H9 (cell line): Measurements from ENCODE around the gene ATF7IP2. TPM values are rescaled to one million over a fixed set of nuclear protein-coding genes. Genes with fewer than 3 reads are reported as not detected.

Experiments
- DNase-seq: peaks from one replicate; pipeline ENCODE4 v3.0.0-alpha.2; 2017
- H2AFZ ChIP-seq: one replicate; pipeline ENCODE4 v1.6.1; 2013; ENCODE audit warnings: mild to moderate bottlenecking, low read length, control low read depth, moderate library complexity
- H2AK5ac ChIP-seq: 2 replicates; pipeline ENCODE4 v1.6.1; 2013; ENCODE audit warnings: low read length, control low read depth, mixed read lengths; ENCODE audit not compliant: insufficient read length
- H2BK120ac ChIP-seq: one replicate; pipeline ENCODE4 v1.6.1; 2013; ENCODE audit warnings: low read depth, mild to moderate bottlenecking, low read length, control low read depth, inconsistent platforms; ENCODE audit not compliant: poor library complexity, severe bottlenecking
- H2BK12ac ChIP-seq: 2 replicates; pipeline ENCODE4 v1.6.1; 2013; ENCODE audit warnings: low read length, control low read depth, mixed read lengths, low read depth; ENCODE audit not compliant: insufficient read length
- H2BK15ac ChIP-seq: 2 replicates; pipeline ENCODE4 v1.6.1; 2013; ENCODE audit warnings: low read depth, low read length, control low read depth
- H2BK20ac ChIP-seq: one replicate; pipeline ENCODE4 v1.6.1; 2013; ENCODE audit warnings: low read depth, mild to moderate bottlenecking, low read length, control low read depth, inconsistent platforms; ENCODE audit not compliant: poor library complexity, severe bottlenecking
- H2BK5ac ChIP-seq: 2 replicates; pipeline ENCODE4 v1.6.1; 2013; ENCODE audit warnings: low read length, control low read depth, mixed read lengths; ENCODE audit not compliant: insufficient read length
- H3K14ac ChIP-seq: 2 replicates; pipeline ENCODE4 v1.6.1; 2013; ENCODE audit warnings: low read length, control low read depth; ENCODE audit not compliant: insufficient read depth
- H3K18ac ChIP-seq: 2 replicates; pipeline ENCODE4 v1.6.1; 2013; ENCODE audit warnings: low read depth, mild to moderate bottlenecking, mixed read lengths, low read length, control low read depth; ENCODE audit not compliant: insufficient read length
- H3K23ac ChIP-seq: 2 replicates; pipeline ENCODE4 v1.6.1; 2013; ENCODE audit warnings: low read length, control low read depth, mixed read lengths, low read depth; ENCODE audit not compliant: insufficient read length
- H3K23me2 ChIP-seq: 2 replicates; pipeline ENCODE4 v1.6.1; 2013; ENCODE audit warnings: low read depth, mild to moderate bottlenecking, mixed read lengths, low read length, control low read depth; ENCODE audit not compliant: insufficient read length, poor library complexity, severe bottlenecking
- H3K27ac ChIP-seq: 2 replicates; pipeline ENCODE4 v1.5.1; 2013; ENCODE audit warnings: low read length, control low read depth, mixed read lengths, low read depth; ENCODE audit not compliant: insufficient read length
- H3K27me3 ChIP-seq: 2 replicates; pipeline ENCODE4 v1.6.1; 2013; ENCODE audit warnings: low read length, control low read depth, inconsistent platforms; ENCODE audit not compliant: insufficient read depth
- H3K4ac ChIP-seq: 2 replicates; pipeline ENCODE4 v1.6.1; 2013; ENCODE audit warnings: low read depth, mild to moderate bottlenecking, control low read depth, inconsistent platforms, low read length, moderate library complexity
- H3K4me1 ChIP-seq: 2 replicates; pipeline ENCODE4 v1.6.1; 2013; ENCODE audit warnings: low read length, control low read depth, inconsistent platforms; ENCODE audit not compliant: insufficient read depth
- H3K4me2 ChIP-seq: 2 replicates; pipeline ENCODE4 v1.6.1; 2013; ENCODE audit warnings: low read length, control low read depth, mixed read lengths; ENCODE audit not compliant: insufficient read length, insufficient read depth
- H3K56ac ChIP-seq: 2 replicates; pipeline ENCODE4 v1.6.1; 2013; ENCODE audit warnings: low read depth, mild to moderate bottlenecking, mixed read lengths, low read length, control low read depth; ENCODE audit not compliant: insufficient read length
- H3K79me1 ChIP-seq: 2 replicates; pipeline ENCODE4 v1.6.1; 2013; ENCODE audit warnings: low read depth, mild to moderate bottlenecking, moderate library complexity, low read length, control low read depth, inconsistent platforms; ENCODE audit not compliant: insufficient read depth, poor library complexity, severe bottlenecking
- H3K79me2 ChIP-seq: 2 replicates; pipeline ENCODE4 v1.6.1; 2013; ENCODE audit warnings: low read length, control low read depth, inconsistent platforms; ENCODE audit not compliant: insufficient read depth
- H3K9ac ChIP-seq: 2 replicates; pipeline ENCODE4 v1.6.1; 2013; ENCODE audit warnings: low read length, control low read depth, mixed read lengths; ENCODE audit not compliant: insufficient read length; ENCODE audit errors: extremely low read depth
- H3K9me3 ChIP-seq: one replicate; pipeline ENCODE4 v1.6.1; 2013; ENCODE audit warnings: low read depth, low read length, inconsistent platforms; ENCODE audit not compliant: control insufficient read depth
- H3T11ph ChIP-seq: one replicate; pipeline ENCODE4 v1.6.1; 2013; ENCODE audit warnings: mild to moderate bottlenecking, low read length, control low read depth, inconsistent platforms
- H4K20me1 ChIP-seq: one replicate; pipeline ENCODE4 v1.6.1; 2013; ENCODE audit not compliant: control insufficient read depth, insufficient read length, insufficient read depth
- H4K5ac ChIP-seq: 2 replicates; pipeline ENCODE4 v1.6.1; 2013; ENCODE audit warnings: low read depth, mild to moderate bottlenecking, mixed read lengths, low read length, control low read depth; ENCODE audit not compliant: insufficient read length
- H4K8ac ChIP-seq: replicated peaks from 2 replicates; pipeline ENCODE4 v1.6.1; 2013; ENCODE audit warnings: low read length, control low read depth, mixed read lengths, low read depth; ENCODE audit not compliant: insufficient read length
- H4K91ac ChIP-seq: 2 replicates; pipeline ENCODE4 v1.6.1; 2013; ENCODE audit warnings: low read depth, mild to moderate bottlenecking, moderate library complexity, mixed read lengths, low read length, control low read depth; ENCODE audit not compliant: insufficient read length
- H3K27ac Mint-ChIP-seq, 3 experiments: 2 replicates in 2 of 3; 3 replicates in 1 of 3; pipeline ENCODE4 v1.8.0; 2020 to 2021; ENCODE audit warnings: mixed read lengths in 3 of 3, mild to moderate bottlenecking in 1 of 3, moderate library complexity in 1 of 3
- H3K27me3 Mint-ChIP-seq: 2 replicates; pipeline ENCODE4 v1.8.0; 2021; ENCODE audit warnings: low read depth, mild to moderate bottlenecking, moderate library complexity, mixed read lengths
- H3K36me3 Mint-ChIP-seq, 3 experiments: 2 replicates in 2 of 3; 3 replicates in 1 of 3; pipeline ENCODE4 v1.8.0; 2020 to 2021; ENCODE audit warnings: low read depth in 3 of 3, mixed read lengths in 3 of 3; ENCODE audit not compliant: insufficient read depth in 1 of 3
- H3K4me1 Mint-ChIP-seq, 2 experiments: 2 replicates each; pipeline ENCODE4 v1.8.0; 2020; ENCODE audit warnings: mixed read lengths in 2 of 2
- H3K4me3 Mint-ChIP-seq, 2 experiments: 2 replicates in 1 of 2; 3 replicates in 1 of 2; pipeline ENCODE4 v1.8.0; 2020 to 2021; ENCODE audit warnings: mild to moderate bottlenecking in 2 of 2, mixed read lengths in 2 of 2, moderate library complexity in 1 of 2
- H3K9me3 Mint-ChIP-seq, 2 experiments: 2 replicates in 1 of 2; 3 replicates in 1 of 2; pipeline ENCODE4 v1.8.0; 2020; ENCODE audit warnings: mild to moderate bottlenecking in 2 of 2, mixed read lengths in 2 of 2, moderate library complexity in 1 of 2
- CTCF ChIP-seq: fragments of 200-600 bp; sonication (generic); conservative IDR thresholded peaks from 3 replicates; pipeline ENCODE4 v1.8.0; 2021; ENCODE audit warnings: antibody characterized with exemption, mild to moderate bottlenecking
- WGBS: extraction: QIAGEN DNeasy Blood & Tissue Kit; methylation state at CpG from one replicate; pipeline ENCODE4 v1.1.7; 2013; ENCODE audit warnings: missing lambda C conversion rate, low lambda C conversion rate, mixed read lengths; ENCODE audit not compliant: insufficient read length; ENCODE audit errors: extremely low coverage; 5-methylcytosine and 5-hydroxymethylcytosine counted together
- long read RNA-seq: library from polyadenylated mRNA; unstranded; transcript quantifications from one replicate; pipeline ENCODE4 v2.0.0, GENCODE V29; 2020
- total RNA-seq: library from RNA; stranded (reverse); gene quantifications from 2 replicates; pipeline ENCODE4 v1.2.1, GENCODE V29; 2021

ATF7IP2 gene
- 18.1 and 21.5 TPM in 2 replicates for total RNA-seq
- long read RNA-seq, transcript ATF7IP2-214 (3 exons, 576 nt): major isoform, 6 of 20 reads
- long read RNA-seq, partial matches to known transcripts: 0 of 20 reads
- long read RNA-seq, other reads (novel, unspliced or antisense): 7 of 20 reads

GRCh38 chr16:10385725-10386516 lies at the start of gene ATF7IP2:
TSS of gene ATF7IP2 (plus strand) at chr16:10386061. CDS start at chr16:10430621, 44,560 bp downstream.
- TF ChIP-seq CTCF: no peak
- H3K18ac ChIP-seq: no peak within 1 kb of the TSS
- no peak within 1 kb of the TSS for H3K23ac ChIP-seq
- H3K79me1 ChIP-seq: peaks cover 4% of the 10 kb centered on the region
- peak within 1 kb of the TSS; percentile 65 for H3K4me2 ChIP-seq
- Mint-ChIP-seq H3K9me3 (peaks cover 4% of the 10 kb centered on the region in 2 experiments; a peak in 3 of 5 replicates), H3K27me3 (no peaks in the 10 kb centered on the region), H3K36me3 (peaks cover 9 to 19% (median 19%) of the 10 kb centered on the region in 3 experiments), H3K27ac (peak within 1 kb of the TSS; percentile 3 to 92 (median 68); a peak in 4 of 7 replicates), H3K4me1 (peaks cover 14 to 16% of the 10 kb centered on the region in 2 experiments), H3K4me3 (peak within 1 kb of the TSS; percentile 86 to 90)
- H4K20me1 ChIP-seq: no peaks in the 10 kb centered on the region
- H3K56ac ChIP-seq: no peak within 1 kb of the TSS
- H4K5ac ChIP-seq: no peak within 1 kb of the TSS
- no peaks in the 10 kb centered on the region for H3K27me3 ChIP-seq
- peaks cover 7% of the 10 kb centered on the region for H3K23me2 ChIP-seq
- peak within 1 kb of the TSS; percentile 67 for H3K9ac ChIP-seq
- no peak within 1 kb of the TSS for H2AK5ac ChIP-seq
- no peak within 1 kb of the TSS for H2BK5ac ChIP-seq
- H3K14ac ChIP-seq: no peak within 1 kb of the TSS
- H3K79me2 ChIP-seq: peaks cover 11% of the 10 kb centered on the region; the same call in 1 of the 2 replicates
- H2BK20ac ChIP-seq: no peak within 1 kb of the TSS
- H3T11ph ChIP-seq: no peak within 1 kb of the TSS
- H2AFZ ChIP-seq: no peak within 1 kb of the TSS
- WGBS: no CpG with 5 or more reads among the region's 66 CpGs
- H4K91ac ChIP-seq: no peak within 1 kb of the TSS
- no peak within 1 kb of the TSS for H3K4ac ChIP-seq
- peaks cover 2% of the 10 kb centered on the region; the same call in 1 of the 2 replicates for H3K4me1 ChIP-seq
- no peak within 1 kb of the TSS for H2BK12ac ChIP-seq
- DNase-seq: peak; percentile 98
- no peak within 1 kb of the TSS for H2BK120ac ChIP-seq
- no peak within 1 kb of the TSS for H2BK15ac ChIP-seq
- H4K8ac ChIP-seq: no peak within 1 kb of the TSS
- H3K27ac ChIP-seq: no peak within 1 kb of the TSS
- no peaks in the 10 kb centered on the region for H3K9me3 ChIP-seq
